ENCODE measurements around the gene SDK2. TPM values are rescaled to one million over a fixed set of nuclear protein-coding genes. Genes with fewer than 3 reads are reported as not detected.

SDK2 gene
- total RNA-seq, 2 donors from 2014 or later, result 1.4 to 1.7 TPM

DNA sequence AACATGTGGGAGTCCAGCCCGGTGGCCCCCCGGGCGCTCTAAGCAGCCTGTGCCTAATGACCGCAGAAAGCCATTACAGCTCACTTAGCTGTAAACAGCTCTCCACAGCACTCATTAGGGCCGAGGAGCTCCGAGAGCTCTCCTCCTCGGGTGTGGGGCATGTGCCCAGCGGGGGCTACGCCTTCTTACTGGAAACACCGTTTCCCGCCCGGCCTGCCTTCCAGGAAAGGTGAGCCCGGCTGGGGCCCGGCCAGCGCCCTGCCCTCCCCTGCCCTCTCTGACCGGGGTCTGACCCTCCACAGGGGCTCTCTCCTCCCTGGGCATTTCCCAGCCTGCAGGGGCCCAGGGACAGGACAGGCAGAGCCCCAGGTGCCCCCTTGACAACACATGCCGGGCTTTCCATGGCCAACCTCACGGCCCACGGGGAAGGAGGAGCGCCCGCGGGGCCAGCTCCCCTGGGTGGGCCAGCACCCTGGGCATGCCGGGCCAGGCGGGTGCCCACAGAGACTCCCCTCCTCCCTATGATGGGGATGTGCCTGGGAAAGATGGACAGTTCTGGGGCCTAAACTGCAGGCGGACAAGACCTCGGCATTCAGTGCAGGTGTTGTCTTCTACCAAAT, 72.6 kb downstream of the SDK2 start:
- intact Hi-C loops (cut with DNase I), result no loop called here
- no peak for DNase-seq (ENCODE audit: low spot score)

DNA sequence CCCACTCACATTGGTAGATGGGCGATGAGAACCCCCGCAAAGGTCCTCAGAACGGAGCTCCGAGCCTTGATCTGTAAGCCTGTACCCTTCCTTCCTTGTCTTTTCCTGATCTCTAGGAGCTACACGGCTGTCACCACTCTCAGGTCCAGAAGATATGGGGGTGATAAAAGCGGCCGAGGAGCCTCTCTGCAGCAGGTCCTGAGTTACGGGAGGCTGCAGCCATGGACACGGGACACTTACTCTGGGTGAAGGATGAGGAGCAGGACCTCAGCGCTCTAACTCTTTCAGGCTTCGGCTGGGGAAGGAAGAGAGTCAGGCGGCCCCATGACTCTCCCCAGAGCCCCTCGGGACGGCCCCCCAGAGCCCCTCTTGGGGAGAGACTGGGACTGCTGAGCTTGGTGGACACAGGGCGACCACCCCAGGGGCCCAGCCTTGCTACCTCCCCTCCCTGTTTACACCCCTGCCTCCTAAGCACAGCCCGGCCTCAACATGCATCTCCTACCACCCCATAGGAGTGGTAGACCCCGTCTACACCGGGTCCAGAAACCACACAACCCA, 74.4 kb downstream of the SDK2 start:
- DNase-seq (ENCODE audit: low spot score), result no peak
- intact Hi-C loops (cut with DNase I), result no loop called here

DNA sequence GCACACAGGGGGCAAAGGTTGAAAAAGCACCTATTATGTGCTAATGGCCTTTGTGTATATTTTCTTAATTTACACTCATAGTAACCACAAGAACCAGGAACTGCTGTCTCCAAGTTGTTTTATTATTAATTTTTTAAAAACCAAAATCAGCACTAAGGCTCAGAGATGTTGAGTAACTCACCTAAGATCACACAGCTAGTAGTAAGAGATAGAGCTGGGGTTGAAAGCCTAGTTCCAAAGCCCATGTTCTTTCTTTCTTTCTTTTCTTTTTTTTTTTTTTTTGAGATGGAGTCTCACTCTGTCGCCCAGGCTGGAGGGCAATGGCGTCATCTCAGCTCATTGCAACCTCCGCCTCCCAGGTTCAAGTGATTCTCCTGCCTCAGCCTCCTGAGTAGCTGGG, 75.3 kb downstream of the SDK2 start:
- no peak for DNase-seq (ENCODE audit: low spot score)
- intact Hi-C loops (cut with DNase I), result no loop called here

- intact Hi-C loops (cut with DNase I), result no loop called here
- no peak for DNase-seq (ENCODE audit: low spot score)
Observed at GRCh38 chr17:73566905-73567782, 77.1 kb downstream of the SDK2 start.

DNA sequence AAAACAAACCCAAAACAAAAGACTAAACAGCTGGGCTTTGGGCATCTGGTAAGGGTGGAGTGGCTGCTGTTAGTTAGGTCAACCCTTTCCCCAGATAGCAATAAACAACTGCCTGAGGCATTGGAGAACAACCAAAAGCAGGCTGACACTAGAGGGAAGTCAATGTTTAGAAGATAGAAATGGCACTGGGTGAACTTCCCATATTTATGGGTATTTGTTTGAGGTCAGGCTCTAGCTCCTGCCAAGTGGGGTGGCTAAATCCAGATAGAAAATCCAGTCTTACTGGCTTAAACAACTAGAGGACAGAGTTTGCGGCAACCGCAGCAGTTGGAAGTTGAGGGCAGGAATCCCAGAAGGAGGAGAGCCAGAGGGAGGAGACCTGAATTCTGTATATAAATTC, 79.4 kb downstream of the SDK2 start:
- intact Hi-C loops (cut with DNase I), result no loop called here
- no peak for DNase-seq (ENCODE audit: low spot score)

- no peak for DNase-seq (ENCODE audit: low spot score)
- intact Hi-C loops (cut with DNase I), result no loop called here
Observed at GRCh38 chr17:73562896-73563295, 81.3 kb downstream of the SDK2 start.

GRCh38 chr17:73561111-73561510, 83.1 kb downstream of the SDK2 start:
- intact Hi-C loops (cut with DNase I), result no loop called here

GRCh38 chr17:73560661-73561060, 83.6 kb downstream of the SDK2 start:
- intact Hi-C loops (cut with DNase I), result no loop called here
- no peak for DNase-seq (ENCODE audit: low spot score)

More at GRCh38 chr17:73561111-73561510, 83.1 kb downstream of the SDK2 start:
- no peak for DNase-seq (ENCODE audit: low spot score)

- no peak for DNase-seq (ENCODE audit: low spot score)
- intact Hi-C loops (cut with DNase I), result no loop called here
Observed at GRCh38 chr17:73559532-73559931, 84.7 kb downstream of the SDK2 start.

GRCh38 chr17:73555199-73555960, 88.9 kb downstream of the SDK2 start:
- DNase-seq (ENCODE audit: low spot score), result no peak
- intact Hi-C loops (cut with DNase I), result no loop called here

DNA sequence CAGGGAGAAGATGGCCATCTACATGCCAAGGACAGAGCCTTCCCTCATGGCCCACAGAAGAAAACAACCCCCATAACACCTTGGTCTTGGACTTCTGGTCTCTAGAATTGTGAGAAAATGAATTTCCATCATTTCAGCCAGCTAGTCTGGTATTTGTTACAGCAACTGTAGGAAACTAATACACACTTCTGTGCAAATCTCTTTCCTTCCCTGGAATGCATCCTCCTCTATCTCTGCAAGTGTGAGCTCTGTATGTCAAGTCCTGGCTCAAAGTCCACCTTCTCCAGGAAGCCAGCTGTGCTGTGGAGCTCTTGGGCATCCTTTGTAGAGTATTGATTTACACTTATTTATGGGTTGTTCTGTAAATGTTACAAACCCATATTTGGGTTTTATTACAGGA, 89.7 kb downstream of the SDK2 start:
- DNase-seq (ENCODE audit: low spot score), result no peak
- intact Hi-C loops (cut with DNase I), result no loop called here

DNA sequence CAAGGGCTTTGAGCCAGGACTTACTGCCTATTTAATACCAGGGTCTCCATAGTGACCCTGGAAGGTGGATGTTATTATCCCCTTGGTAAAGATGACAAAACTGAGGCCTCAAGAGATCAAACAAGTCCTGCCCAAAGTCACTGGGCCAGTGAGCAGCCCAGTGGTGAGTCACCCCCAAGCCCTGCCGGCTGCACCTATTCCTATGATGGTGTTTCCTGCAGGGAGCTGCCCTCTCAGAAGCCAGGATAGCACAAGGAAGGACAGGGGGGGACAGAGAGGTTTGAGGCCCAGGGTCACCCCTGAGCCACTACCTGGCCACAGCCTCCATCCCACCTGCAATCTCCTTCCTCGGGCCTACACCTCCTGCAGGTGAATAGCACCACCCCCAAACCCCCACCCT, 90.9 kb downstream of the SDK2 start:
- intact Hi-C loops (cut with DNase I), result no loop called here

GRCh38 chr17:73552300-73553048, 91.8 kb downstream of the SDK2 start:
- DNase-seq (ENCODE audit: low spot score), result no peak
- intact Hi-C loops (cut with DNase I), result no loop called here

More for the DNA sequence above, 90.9 kb downstream of the SDK2 start:
- no peak for DNase-seq (ENCODE audit: low spot score)

DNA sequence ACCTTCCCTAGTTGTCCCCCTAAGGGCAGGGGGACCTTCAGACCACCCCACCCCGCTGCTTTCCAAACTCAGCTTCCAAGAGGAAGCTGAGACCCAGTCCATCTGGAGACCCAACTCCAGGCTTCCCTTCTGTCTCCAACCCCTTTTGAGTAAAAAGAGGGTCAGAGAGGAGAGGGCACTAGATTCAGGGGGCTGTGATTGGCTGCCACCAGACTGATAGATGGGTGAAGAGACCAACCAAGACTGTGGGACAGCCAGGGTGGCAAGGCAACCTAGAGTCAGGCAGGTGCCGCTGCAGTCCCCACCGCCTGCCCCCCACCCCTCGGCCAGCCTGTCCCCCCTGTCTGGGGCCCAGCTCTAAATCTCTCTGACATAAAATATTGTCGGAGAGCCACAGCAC, 92.5 kb downstream of the SDK2 start:
- intact Hi-C loops (cut with DNase I), result no loop called here
- no peak for DNase-seq (ENCODE audit: low spot score)

DNA sequence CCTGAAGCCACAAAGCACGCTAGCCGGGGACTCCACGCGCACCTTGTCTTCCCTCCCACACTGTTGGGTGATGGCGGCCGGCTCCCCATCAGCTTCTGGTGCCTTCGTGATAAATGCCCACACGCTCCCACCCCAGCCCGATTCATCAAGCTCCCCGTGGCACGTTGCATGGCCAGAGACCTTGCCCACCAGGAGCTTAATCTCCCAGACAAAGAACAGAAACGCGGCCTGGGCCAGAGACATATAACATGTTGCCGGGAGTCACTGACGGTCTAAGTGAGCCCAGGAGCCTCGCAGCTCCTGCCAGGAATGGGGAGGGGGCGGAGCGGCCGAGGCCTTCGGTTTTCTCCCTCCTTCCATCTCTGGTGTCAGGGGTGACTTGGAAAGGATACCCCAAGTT, 93.1 kb downstream of the SDK2 start:
- DNase-seq (ENCODE audit: low spot score), result no peak
- intact Hi-C loops (cut with DNase I), result no loop called here

DNA sequence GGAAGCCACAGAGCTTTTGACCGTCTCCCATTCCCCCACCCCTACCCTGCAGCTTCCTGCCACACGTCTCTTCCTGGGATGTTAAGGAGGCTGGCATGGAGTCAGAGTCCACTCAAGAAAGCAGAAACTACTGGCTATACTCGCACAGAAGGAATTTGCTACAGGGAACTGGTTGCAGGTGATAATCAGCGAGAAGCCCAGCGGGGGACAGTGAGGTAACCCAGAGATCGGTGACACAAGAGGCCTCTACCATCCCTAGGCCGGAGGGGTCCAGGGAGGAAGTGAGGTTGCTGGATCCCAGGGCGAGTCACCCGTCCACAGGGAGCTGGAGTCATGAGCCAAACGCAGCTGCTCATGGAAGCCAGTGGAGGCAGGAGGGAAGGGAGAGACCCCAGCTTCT, 93.7 kb downstream of the SDK2 start:
- intact Hi-C loops (cut with DNase I), result no loop called here
- DNase-seq (ENCODE audit: low spot score), result no peak

DNA sequence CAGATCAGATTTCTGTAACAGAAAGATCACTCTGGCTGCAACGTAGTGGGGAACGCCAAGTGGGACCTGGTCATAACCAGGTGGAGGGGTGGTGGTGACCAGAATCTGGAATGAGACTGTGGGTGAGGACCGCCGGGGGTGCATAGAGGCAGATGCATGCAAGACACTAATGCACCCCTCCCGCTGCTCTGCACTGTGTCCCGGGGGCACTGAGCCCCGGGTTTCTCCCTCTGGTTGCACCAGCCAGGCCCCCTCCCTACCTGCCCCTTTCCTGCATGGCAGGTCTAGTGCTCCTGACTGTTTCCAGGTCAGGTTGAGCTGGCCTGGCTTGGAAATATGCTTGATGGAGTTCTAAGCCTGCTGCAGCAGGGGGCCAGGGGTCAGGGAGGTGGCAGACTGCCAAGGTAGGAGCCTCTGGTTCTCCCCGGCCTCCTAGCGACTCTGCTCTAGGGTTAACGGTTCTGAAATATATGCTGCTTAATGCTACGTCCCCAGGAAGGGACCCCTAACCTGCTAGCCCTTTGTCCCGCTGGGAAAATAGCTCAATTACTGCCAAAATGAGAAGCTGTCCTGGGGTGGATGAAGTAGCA, 94.3 kb downstream of the SDK2 start:
- intact Hi-C loops (cut with DNase I), result no loop called here
- DNase-seq (ENCODE audit: low spot score), result no peak

GRCh38 chr17:73548620-73549311, 95.5 kb downstream of the SDK2 start:
- DNase-seq (ENCODE audit: low spot score), result no peak
- intact Hi-C loops (cut with DNase I), result no loop called here

Data from posterior vena cava (tissue), 2 donors.